DND-41 (cell line): ENCODE results near the gene SRSF5.

Experiments
- EZH2 ChIP-seq: IDR thresholded peaks from 3 replicates; pipeline ENCODE4 v1.6.1; 2012; ENCODE audit warnings: borderline replicate concordance, low read depth, mild to moderate bottlenecking, moderate library complexity, low read length, inconsistent platforms; ENCODE audit not compliant: severe bottlenecking
- TF ChIP-seq, protein P1 (sequence below): IDR thresholded peaks from 2 replicates; pipeline ENCODE4 v1.5.1; 2012; ENCODE audit warnings: borderline replicate concordance, low read length, moderate library complexity, mild to moderate bottlenecking; ENCODE audit not compliant: poor library complexity, severe bottlenecking; ENCODE audit errors: extremely low read depth

DNA sequence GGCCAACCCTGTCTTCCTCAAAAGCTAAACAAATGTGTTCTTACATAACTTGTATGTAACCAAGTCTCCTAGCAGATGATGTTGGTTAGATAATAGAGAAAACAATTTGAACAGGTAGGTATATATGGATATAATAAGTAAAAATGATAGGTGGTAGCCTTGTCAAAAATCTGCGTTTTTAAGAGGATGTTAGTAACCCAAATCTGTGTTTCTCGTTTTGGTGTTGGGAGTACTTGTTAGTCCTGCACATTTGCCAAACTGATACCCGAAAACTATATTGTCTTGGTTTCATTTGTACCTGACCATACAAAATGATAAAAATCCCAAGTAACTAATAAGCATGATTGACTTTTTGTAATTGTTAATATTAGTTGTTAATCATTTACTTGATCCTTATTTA is 8.1 kb downstream of the SRSF5 start:
- no peak for TF ChIP-seq EZH2
- TF ChIP-seq, protein P1, sequence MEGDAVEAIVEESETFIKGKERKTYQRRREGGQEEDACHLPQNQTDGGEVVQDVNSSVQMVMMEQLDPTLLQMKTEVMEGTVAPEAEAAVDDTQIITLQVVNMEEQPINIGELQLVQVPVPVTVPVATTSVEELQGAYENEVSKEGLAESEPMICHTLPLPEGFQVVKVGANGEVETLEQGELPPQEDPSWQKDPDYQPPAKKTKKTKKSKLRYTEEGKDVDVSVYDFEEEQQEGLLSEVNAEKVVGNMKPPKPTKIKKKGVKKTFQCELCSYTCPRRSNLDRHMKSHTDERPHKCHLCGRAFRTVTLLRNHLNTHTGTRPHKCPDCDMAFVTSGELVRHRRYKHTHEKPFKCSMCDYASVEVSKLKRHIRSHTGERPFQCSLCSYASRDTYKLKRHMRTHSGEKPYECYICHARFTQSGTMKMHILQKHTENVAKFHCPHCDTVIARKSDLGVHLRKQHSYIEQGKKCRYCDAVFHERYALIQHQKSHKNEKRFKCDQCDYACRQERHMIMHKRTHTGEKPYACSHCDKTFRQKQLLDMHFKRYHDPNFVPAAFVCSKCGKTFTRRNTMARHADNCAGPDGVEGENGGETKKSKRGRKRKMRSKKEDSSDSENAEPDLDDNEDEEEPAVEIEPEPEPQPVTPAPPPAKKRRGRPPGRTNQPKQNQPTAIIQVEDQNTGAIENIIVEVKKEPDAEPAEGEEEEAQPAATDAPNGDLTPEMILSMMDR: no peak
